ENCODE results near the gene CYP3A4.
"Not testable (repeated sequence)": the region's sequence is repeated elsewhere in the genome, so short reads cannot be mapped to it uniquely, and the experiment has no call there.

CYP3A4 gene

GRCh38 chr7:99786726-99787335 lies 2.8 kb upstream of the CYP3A4 start:
- TF ChIP-seq CTCF (conservative IDR thresholded peaks at IDR 0.05; ENCODE audit: low read depth, low read length), result no peak
- no peak overlapping the region for H3K4me2 ChIP-seq
- no peaks in the 10 kb centered on the region for H3K4me1 ChIP-seq (ENCODE audit: low read depth, poor library complexity, severe bottlenecking)
- H3K4me3 ChIP-seq (IDR thresholded peaks at IDR 0.05; ENCODE audit: insufficient read depth, low read depth, low read length), result no peak overlapping the region
- H4K20me1 ChIP-seq (ENCODE audit: insufficient read depth), result no peaks in the 10 kb centered on the region
- no peaks in the 10 kb centered on the region for H3K79me2 ChIP-seq (ENCODE audit: insufficient read depth, low read depth)
- no peaks in the 10 kb centered on the region for H3K27me3 ChIP-seq (ENCODE audit: insufficient read depth, low read depth)
- no peak overlapping the region for H3K9ac ChIP-seq
- no peak overlapping the region for H2AFZ ChIP-seq (ENCODE audit: low read depth)
- no peak overlapping the region for H3K27ac ChIP-seq
- no peaks in the 10 kb centered on the region for H3K36me3 ChIP-seq (ENCODE audit: insufficient read depth)

DNA sequence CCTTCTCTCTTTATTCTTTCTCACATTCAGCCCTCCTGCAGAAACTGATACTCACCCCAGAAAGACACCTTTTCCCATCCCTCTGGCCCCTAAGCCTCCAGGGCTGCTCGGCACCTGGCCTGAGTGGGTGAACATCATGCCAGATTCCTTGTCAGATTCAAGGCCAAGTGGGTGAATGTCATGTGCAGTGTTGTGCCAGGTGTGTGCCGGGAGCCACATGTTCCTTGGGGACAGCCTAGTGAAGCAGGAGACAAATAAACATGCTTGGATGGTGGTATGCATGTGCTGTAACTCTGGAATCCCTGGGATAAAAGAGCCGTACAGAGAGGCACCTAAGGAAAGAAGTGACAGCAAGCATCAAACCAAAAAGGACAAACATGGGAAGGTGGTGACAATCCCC lies 1.7 kb upstream of the CYP3A4 start:
- H3K27ac ChIP-seq; H3K36me3 ChIP-seq (ENCODE audit: insufficient read depth); H3K4me2 ChIP-seq; H3K79me2 ChIP-seq (ENCODE audit: insufficient read depth, low read depth); H4K20me1 ChIP-seq (ENCODE audit: insufficient read depth); H3K4me1 ChIP-seq (ENCODE audit: low read depth, poor library complexity, severe bottlenecking); H3K9ac ChIP-seq; H3K4me3 ChIP-seq (IDR thresholded peaks at IDR 0.05; ENCODE audit: insufficient read depth, low read depth, low read length); H2AFZ ChIP-seq (ENCODE audit: low read depth); H3K27me3 ChIP-seq (ENCODE audit: insufficient read depth, low read depth): not testable (repeated sequence)

GRCh38 chr7:99782012-99782953 lies 1.7 kb downstream of the CYP3A4 start:
- H3K4me2 ChIP-seq, result no peak overlapping the region
- no peaks in the 10 kb centered on the region for H3K36me3 ChIP-seq (ENCODE audit: insufficient read depth)
- no peak overlapping the region for H2AFZ ChIP-seq (ENCODE audit: low read depth)
- no peak overlapping the region for H3K9ac ChIP-seq
- no peaks in the 10 kb centered on the region for H4K20me1 ChIP-seq (ENCODE audit: insufficient read depth)
- no peaks in the 10 kb centered on the region for H3K4me1 ChIP-seq (ENCODE audit: low read depth, poor library complexity, severe bottlenecking)
- TF ChIP-seq CTCF (conservative IDR thresholded peaks at IDR 0.05; ENCODE audit: low read depth, low read length), result no peak
- no peak overlapping the region for H3K4me3 ChIP-seq (IDR thresholded peaks at IDR 0.05; ENCODE audit: insufficient read depth, low read depth, low read length)
- H3K27ac ChIP-seq, result no peak overlapping the region
- no peaks in the 10 kb centered on the region for H3K27me3 ChIP-seq (ENCODE audit: insufficient read depth, low read depth)
- H3K79me2 ChIP-seq (ENCODE audit: insufficient read depth, low read depth), result no peaks in the 10 kb centered on the region

- H3K4me2 ChIP-seq, result no peak overlapping the region
- no peak overlapping the region for H3K9ac ChIP-seq
- H3K79me2 ChIP-seq (ENCODE audit: insufficient read depth, low read depth), result no peaks in the 10 kb centered on the region
- H3K27ac ChIP-seq, result no peak overlapping the region
- H3K27me3 ChIP-seq (ENCODE audit: insufficient read depth, low read depth), result no peaks in the 10 kb centered on the region
- no peak for TF ChIP-seq CTCF (conservative IDR thresholded peaks at IDR 0.05; ENCODE audit: low read depth, low read length)
- no peak overlapping the region for H2AFZ ChIP-seq (ENCODE audit: low read depth)
- no peaks in the 10 kb centered on the region for H3K4me1 ChIP-seq (ENCODE audit: low read depth, poor library complexity, severe bottlenecking)
- H4K20me1 ChIP-seq (ENCODE audit: insufficient read depth), result no peaks in the 10 kb centered on the region
- no peaks in the 10 kb centered on the region for H3K36me3 ChIP-seq (ENCODE audit: insufficient read depth)
- no peak overlapping the region for H3K4me3 ChIP-seq (IDR thresholded peaks at IDR 0.05; ENCODE audit: insufficient read depth, low read depth, low read length)
These were observed 3.4 kb downstream of the CYP3A4 start for GRCh38 chr7:99780588-99780987.

- Histone ChIP-seq H4K20me1 (ENCODE audit: insufficient read depth) (no peaks in the 10 kb centered on the region), H3K27me3 (ENCODE audit: insufficient read depth, low read depth) (no peaks in the 10 kb centered on the region), H3K4me3 (IDR thresholded peaks at IDR 0.05; ENCODE audit: insufficient read depth, low read depth, low read length) (no peak overlapping the region), H3K27ac (no peak overlapping the region), H3K4me1 (ENCODE audit: low read depth, poor library complexity, severe bottlenecking) (no peaks in the 10 kb centered on the region), H3K4me2 (no peak overlapping the region), H2AFZ (ENCODE audit: low read depth) (no peak overlapping the region), H3K79me2 (ENCODE audit: insufficient read depth, low read depth) (no peaks in the 10 kb centered on the region), H3K9ac (no peak overlapping the region), H3K36me3 (ENCODE audit: insufficient read depth) (no peaks in the 10 kb centered on the region)
- no peak for TF ChIP-seq CTCF (conservative IDR thresholded peaks at IDR 0.05; ENCODE audit: low read depth, low read length)
These were observed 4.0 kb downstream of the CYP3A4 start for GRCh38 chr7:99779949-99780348.

Data from KMS-11 (cell line).